Rectal smooth muscle tissue (tissue), 1 donor: Measurements from ENCODE around the gene UPF3B.
"Not testable (repeated sequence)": the region's sequence is repeated elsewhere in the genome, so short reads cannot be mapped to it uniquely, and the experiment has no call there.

Experiments
- H3K27ac ChIP-seq: one replicate; pipeline ENCODE4 v1.7.0; 2013; ENCODE audit warnings: low read depth, low read length, inconsistent platforms
- H3K27me3 ChIP-seq: one replicate; pipeline ENCODE4 v1.7.0; 2013; ENCODE audit warnings: low read length; ENCODE audit not compliant: control insufficient read depth, insufficient read depth
- H3K36me3 ChIP-seq: one replicate; pipeline ENCODE4 v1.7.0; 2013; ENCODE audit warnings: low read length; ENCODE audit not compliant: control insufficient read depth, insufficient read depth
- H3K4me1 ChIP-seq: one replicate; pipeline ENCODE4 v1.7.0; 2013; ENCODE audit warnings: low read length; ENCODE audit not compliant: control insufficient read depth, insufficient read depth
- H3K4me3 ChIP-seq: one replicate; pipeline ENCODE4 v1.7.0; 2013; ENCODE audit warnings: low read length
- H3K9ac ChIP-seq: one replicate; pipeline ENCODE4 v1.7.0; 2013; ENCODE audit warnings: low read length

Gene UPF3B

GRCh38 chrX:119878740-119879139 lies 26.0 kb upstream of the UPF3B start:
- no peaks in the 10 kb centered on the region for H3K4me1 ChIP-seq
- no peak overlapping the region for H3K4me3 ChIP-seq
- no peak overlapping the region for H3K27ac ChIP-seq
- no peaks in the 10 kb centered on the region for H3K27me3 ChIP-seq
- H3K36me3 ChIP-seq, result no peaks in the 10 kb centered on the region
- H3K9ac ChIP-seq, result no peak overlapping the region

DNA sequence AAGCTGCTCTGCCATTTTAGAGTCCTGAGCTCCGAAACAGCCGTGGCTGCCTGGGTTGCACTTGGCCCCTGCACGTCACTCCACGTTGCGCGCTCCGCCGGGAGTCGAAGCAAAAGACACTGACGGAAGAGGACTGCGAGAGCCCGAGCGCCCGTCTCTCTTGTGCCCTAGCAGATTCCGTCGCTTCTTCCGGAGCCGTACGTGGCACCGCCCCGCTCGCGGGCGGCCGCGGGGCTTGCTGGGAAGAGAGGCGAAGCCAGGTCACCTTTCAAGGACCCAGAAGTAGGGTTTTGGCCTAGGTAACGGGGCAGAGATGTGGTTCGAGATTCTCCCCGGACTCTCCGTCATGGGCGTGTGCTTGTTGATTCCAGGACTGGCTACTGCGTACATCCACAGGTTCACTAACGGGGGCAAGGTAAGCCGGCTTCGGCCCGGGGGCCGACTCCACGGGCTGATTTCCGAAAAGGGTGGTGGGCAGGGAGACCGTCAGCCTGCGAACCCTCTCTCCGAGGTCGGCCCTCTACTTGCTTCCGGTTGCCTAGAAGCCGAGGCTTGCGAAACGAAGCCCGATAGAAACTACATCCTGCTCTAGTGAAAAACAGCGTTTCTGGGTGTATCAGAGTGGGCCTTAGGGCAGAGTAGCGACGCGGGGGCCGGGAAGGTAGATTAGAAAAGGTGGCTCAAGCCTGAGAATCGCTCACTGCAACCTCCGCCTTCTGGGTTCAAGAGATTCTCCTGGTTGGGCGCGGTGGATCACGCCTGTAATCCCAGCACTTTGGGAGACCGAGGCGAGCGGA lies 19.0 kb upstream of the UPF3B start, which contains the start of the genes NDUFA1 and RNF113A:
TSS of gene NDUFA1 (plus strand) at position 234 of the 797 bp plus-strand sequence. CDS start at position 314, 80 bp downstream.
TSS of gene RNF113A (minus strand) at position 135 of the 797 bp plus-strand sequence. CDS start at position 15, 120 bp downstream.
- H3K9ac ChIP-seq, result peak within 1 kb of the TSS; percentile 93
- H3K36me3 ChIP-seq, result no peaks in the 10 kb centered on the region
- no peaks in the 10 kb centered on the region for H3K4me1 ChIP-seq
- H3K4me3 ChIP-seq, result peak within 1 kb of the TSS; percentile 80
- no peaks in the 10 kb centered on the region for H3K27me3 ChIP-seq
- peak within 1 kb of the TSS; percentile 91 for H3K27ac ChIP-seq

DNA sequence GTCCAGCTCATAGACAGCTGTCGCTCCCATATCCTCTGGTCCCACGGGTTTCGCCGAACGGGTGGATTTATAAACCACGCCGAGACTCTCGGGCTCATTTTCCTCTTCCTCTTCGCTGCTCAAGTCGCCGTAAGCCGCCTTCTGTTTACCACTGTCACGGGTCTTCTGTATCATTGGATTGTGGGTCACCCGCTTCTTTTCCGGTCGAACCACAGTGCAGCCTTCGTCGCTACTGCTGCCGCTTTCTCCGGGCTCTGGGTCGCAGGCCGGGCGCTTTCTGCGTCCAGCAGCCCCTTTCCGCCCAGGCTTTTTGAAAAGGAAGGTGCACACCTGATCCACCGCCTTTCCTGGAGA lies 18.5 kb upstream of the UPF3B start:
- Histone ChIP-seq H3K4me3 (peak overlapping the region; percentile 59), H3K4me1 (no peaks in the 10 kb centered on the region), H3K9ac (peak overlapping the region; percentile 33), H3K27ac (peak overlapping the region; percentile 91), H3K36me3 (no peaks in the 10 kb centered on the region), H3K27me3 (no peaks in the 10 kb centered on the region)

- no peaks in the 10 kb centered on the region for H3K36me3 ChIP-seq
- peak overlapping the region; percentile 91 for H3K27ac ChIP-seq
- H3K27me3 ChIP-seq, result no peaks in the 10 kb centered on the region
- H3K9ac ChIP-seq, result peak overlapping the region; percentile 33
- H3K4me1 ChIP-seq, result no peaks in the 10 kb centered on the region
- peak overlapping the region; percentile 59 for H3K4me3 ChIP-seq
Measured at GRCh38 chrX:119870626-119871131, 17.9 kb upstream of the UPF3B start.

DNA sequence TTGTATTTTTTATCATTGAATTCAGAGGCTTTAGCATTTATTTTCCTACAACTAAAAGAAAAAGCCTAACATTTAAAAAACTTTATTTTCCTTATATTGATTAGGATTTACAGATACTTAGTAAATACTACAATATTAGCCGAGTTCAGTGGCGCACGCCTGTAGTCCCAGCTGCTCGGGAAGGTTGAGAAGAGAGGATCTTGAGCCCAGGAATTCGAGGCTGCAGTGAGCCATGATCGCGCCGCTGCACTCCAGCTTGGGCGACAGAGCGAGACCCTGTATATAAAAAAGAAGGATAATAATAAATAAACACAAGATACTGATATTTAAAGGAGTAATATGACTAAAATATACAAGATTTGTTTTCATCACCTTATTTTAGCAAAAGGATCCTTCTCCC lies 681 bp upstream of the UPF3B start:
- peak overlapping the region; percentile 61 for H3K27ac ChIP-seq
- H3K27me3 ChIP-seq, result no peaks in the 10 kb centered on the region
- peak overlapping the region; percentile 52 for H3K4me3 ChIP-seq

GRCh38 chrX:119833905-119834304 lies 18.9 kb downstream of the UPF3B start:
- Histone ChIP-seq H3K27ac (no peak overlapping the region), H3K4me1 (no peaks in the 10 kb centered on the region), H3K4me3 (no peak overlapping the region), H3K36me3 (peaks cover 4% of the 10 kb centered on the region), H3K27me3 (no peaks in the 10 kb centered on the region), H3K9ac (no peak overlapping the region)

More for the DNA sequence above, 681 bp upstream of the UPF3B start:
- H3K4me1 ChIP-seq, result no peaks in the 10 kb centered on the region
- no peaks in the 10 kb centered on the region for H3K36me3 ChIP-seq
- no peak overlapping the region for H3K9ac ChIP-seq

GRCh38 chrX:119828446-119828845 lies 24.3 kb downstream of the UPF3B start:
- Histone ChIP-seq H3K4me1 (no peaks in the 10 kb centered on the region), H3K9ac (no peak overlapping the region), H3K27ac (no peak overlapping the region), H3K4me3 (no peak overlapping the region), H3K27me3 (no peaks in the 10 kb centered on the region), H3K36me3 (no peaks in the 10 kb centered on the region)

- H3K4me3 ChIP-seq, result no peak overlapping the region
- no peaks in the 10 kb centered on the region for H3K4me1 ChIP-seq
- H3K9ac ChIP-seq, result no peak overlapping the region
- no peak overlapping the region for H3K27ac ChIP-seq
- H3K36me3 ChIP-seq, result no peaks in the 10 kb centered on the region
- no peaks in the 10 kb centered on the region for H3K27me3 ChIP-seq
Measured at GRCh38 chrX:119826399-119826959, 26.3 kb downstream of the UPF3B start.

GRCh38 chrX:119824221-119824620 lies 28.5 kb downstream of the UPF3B start:
- not testable (repeated sequence) for H3K36me3 ChIP-seq, H3K4me1 ChIP-seq, H3K4me3 ChIP-seq, H3K9ac ChIP-seq, H3K27ac ChIP-seq, H3K27me3 ChIP-seq

DNA sequence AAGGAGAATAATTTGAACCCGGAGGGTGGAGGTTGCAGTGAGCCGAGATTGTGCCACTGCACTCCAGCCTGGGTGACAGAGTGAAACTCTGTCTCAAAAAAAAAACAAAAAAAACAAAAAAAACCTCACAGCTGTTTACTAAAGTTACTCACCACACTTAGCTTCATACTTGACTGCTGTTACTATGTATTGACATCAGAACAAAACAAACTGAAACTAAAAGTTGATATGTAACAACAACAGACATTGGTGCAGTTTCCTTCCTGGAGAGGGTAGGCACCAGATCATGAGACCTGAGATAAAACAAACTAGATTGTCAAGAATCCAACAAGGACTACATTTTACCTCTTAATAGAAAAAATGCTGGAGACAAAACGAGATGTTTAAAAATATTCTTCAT lies 31.1 kb downstream of the UPF3B start:
- H3K4me3 ChIP-seq, H3K27me3 ChIP-seq, H3K4me1 ChIP-seq, H3K9ac ChIP-seq, H3K27ac ChIP-seq, H3K36me3 ChIP-seq: not testable (repeated sequence)

GRCh38 chrX:119817130-119817690 lies 35.6 kb downstream of the UPF3B start:
- Histone ChIP-seq H3K4me1 (no peaks in the 10 kb centered on the region), H3K4me3 (no peak overlapping the region), H3K9ac (no peak overlapping the region), H3K36me3 (no peaks in the 10 kb centered on the region), H3K27ac (no peak overlapping the region), H3K27me3 (no peaks in the 10 kb centered on the region)

- Histone ChIP-seq H3K9ac (no peak overlapping the region), H3K27me3 (no peaks in the 10 kb centered on the region), H3K4me1 (no peaks in the 10 kb centered on the region), H3K36me3 (no peaks in the 10 kb centered on the region), H3K27ac (no peak overlapping the region), H3K4me3 (no peak overlapping the region)
Measured at GRCh38 chrX:119816300-119816699, 36.5 kb downstream of the UPF3B start.
